HG02970 (cell line): ENCODE data around the gene CDR2.

Experiments used
- ATAC-seq: cut with Tn5 transposase; IDR thresholded peaks from one replicate; pipeline ENCODE4 v1.9.1; 2021; ENCODE audit warnings: mild to moderate bottlenecking, moderate library complexity, moderate number of reproducible peaks; ENCODE audit not compliant: unreplicated experiment, low FRiP score

Gene CDR2

GRCh38 chr16:22325598-22326368 lies 48.6 kb downstream of the CDR2 start:
- no peak for ATAC-seq

- no peak for ATAC-seq
Observed at GRCh38 chr16:22324787-22325597, 49.4 kb downstream of the CDR2 start.

GRCh38 chr16:22323959-22324786 lies 50.2 kb downstream of the CDR2 start:
- ATAC-seq = no peak

DNA sequence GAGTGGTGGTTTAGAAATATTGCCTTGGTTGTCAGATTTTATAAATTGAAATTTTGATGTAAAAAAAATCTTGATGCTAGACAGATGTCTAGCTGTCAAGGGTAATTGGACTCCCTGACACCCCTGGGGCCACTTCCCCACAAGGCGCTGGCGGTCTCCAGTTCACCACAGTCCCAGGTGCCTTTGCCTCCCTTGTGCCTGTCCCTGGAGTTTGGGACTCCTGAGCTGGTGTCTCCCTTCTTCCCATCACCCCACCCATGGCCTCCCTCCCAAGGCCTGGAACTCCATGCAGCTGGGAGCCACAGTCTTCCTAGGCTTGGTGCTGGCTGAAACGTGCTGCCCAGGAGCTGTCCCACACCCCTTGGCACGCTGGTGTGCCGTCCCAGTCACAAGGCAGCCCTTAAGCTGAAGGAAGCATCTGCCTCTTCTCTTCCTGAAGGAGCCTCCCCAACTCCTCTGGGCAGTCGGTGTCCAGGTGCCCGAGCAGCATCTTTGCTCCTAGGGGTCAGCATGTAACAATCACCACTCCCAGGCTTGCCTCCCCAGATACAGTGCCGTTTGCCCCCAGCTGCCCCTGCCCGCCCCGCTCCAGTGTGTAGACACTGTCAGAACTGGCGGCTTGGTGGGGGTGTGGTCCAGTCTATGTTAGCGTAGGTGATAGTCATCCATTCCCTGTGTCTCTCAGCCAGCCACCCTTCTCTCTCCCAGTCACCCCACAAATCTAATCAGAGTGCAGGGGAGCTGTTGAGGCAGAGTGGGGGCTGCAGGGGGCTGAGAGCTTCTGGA lies 51.1 kb downstream of the CDR2 start:
- no peak for ATAC-seq

GRCh38 chr16:22322741-22323140 lies 51.7 kb downstream of the CDR2 start:
- ATAC-seq = no peak

GRCh38 chr16:22322021-22322471 lies 52.4 kb downstream of the CDR2 start:
- no peak for ATAC-seq

GRCh38 chr16:22321340-22322001 lies 52.9 kb downstream of the CDR2 start:
- ATAC-seq = no peak

GRCh38 chr16:22320572-22321339 lies 53.7 kb downstream of the CDR2 start:
- ATAC-seq = no peak

DNA sequence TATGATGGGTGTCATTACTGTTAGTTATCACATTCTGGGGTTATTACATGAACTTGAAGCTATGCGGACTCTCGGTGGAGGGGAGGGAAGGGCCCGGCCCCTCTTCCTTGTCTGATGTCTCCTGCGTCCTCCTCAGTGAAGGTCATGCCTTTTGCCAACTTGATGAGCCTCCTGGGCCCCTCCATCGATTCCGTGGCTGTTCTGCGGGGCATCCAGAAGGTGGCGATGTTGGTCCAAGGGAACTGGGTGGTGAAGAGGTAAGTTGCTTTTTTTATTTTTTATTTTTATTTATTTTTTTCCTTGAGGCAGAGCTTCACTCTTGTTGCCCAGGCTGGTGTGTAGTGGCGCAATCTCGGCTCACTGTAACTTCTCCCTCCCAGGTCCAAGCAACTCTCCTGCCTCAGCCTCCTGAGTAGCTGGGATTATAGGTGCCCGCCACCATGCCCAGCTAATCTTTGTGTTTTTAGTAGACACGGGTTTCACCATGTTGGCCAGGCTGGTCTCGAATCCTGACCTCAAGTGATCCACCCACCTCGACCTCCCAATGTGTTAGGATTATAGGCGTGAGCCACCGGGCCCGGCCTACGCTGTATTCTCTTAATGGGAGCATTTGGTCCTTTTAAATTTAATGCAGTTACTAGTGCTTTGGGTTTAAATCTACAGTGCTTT lies 55.6 kb downstream of the CDR2 start:
- ATAC-seq = no peak

DNA sequence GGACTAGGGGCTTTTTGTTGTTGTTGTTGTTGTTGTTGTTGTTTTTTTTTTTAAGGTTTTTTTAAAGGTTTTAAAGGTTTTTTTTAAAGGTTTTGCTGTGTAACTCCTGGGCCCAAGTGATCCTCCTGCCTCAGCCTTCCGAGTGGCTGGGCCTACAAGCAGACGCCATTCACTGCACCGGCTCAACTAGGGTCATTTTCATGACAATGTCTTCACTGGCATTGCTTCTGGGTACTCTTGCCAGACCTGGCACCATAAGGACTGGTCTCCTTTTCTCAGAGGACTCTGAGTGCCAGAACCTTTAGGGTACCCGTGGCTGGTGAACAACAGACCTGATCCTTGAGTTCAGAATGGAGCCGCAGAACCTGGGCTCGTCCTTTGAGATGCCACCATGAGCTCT lies 56.8 kb downstream of the CDR2 start:
- ATAC-seq = no peak

GRCh38 chr16:22317001-22317530 lies 57.4 kb downstream of the CDR2 start:
- no peak for ATAC-seq

- ATAC-seq = no peak
Observed at GRCh38 chr16:22316411-22316811, 58.0 kb downstream of the CDR2 start.

- ATAC-seq = no peak
Observed at GRCh38 chr16:22315979-22316378, 58.4 kb downstream of the CDR2 start.

DNA sequence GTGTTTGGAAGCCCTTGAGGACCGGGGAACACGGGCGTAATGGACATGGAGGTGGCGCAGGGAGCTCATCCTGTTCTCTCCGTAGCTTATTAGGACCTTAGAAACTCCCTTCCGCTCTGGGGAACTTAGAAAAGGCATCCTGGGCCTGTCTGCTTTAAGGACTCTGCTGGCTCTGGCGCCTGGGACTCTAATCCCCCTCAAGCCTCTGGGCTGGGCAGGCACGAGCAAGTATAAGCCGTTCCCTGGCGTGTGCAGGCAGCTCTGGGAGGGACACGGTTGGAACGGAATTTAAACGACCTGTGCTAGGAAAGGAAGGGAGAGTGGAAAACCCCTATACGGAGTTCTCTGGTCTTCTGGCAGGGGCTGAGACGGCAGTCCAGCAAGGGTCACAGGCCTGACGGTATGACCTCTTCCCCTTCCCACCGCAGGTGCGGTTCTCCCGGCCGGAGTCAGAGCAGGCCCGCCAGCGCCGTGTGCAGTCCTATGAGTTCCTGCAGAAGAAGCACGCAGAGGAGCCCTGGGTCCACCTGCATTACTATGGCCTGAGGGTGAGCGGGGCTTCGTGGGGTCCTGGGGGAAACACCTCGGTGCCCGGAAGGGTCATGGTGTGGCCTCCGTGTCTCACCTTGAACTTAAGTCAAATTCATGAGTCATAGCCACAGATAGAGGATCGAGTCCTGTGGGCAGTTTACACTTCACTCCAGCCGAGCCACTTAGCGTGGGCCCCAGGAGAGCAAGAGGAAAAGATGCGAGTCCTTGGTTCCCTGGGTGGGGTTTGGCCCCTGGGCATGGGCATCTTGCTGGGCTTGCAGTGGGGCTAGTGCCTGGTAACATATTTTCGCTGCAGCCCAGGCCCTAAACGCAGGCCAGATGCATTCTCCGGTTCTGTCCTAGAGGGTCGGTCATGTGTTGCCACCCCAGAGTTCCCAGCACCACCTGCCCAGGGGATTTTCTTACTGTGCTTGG lies 59.5 kb downstream of the CDR2 start:
- no peak for ATAC-seq

GRCh38 chr16:22313876-22314470 lies 60.4 kb downstream of the CDR2 start:
- ATAC-seq = no peak
